ENCODE measurements around the gene RNASEH1. TPM values are rescaled to one million over a fixed set of nuclear protein-coding genes. Genes with fewer than 3 reads are reported as not detected.

Gene RNASEH1
- total and polyA plus RNA-seq, 2 of the 13 experiments (the other 11 are each of a cell fraction or from before 2014, with no cell fraction given): 14.5 to 57.4 TPM

GRCh38 chr2:3535794-3536681 lies 22.1 kb downstream of the RNASEH1 start (continued):
- TF ChIP-seq RBM39 (IDR thresholded peaks at IDR 0.05; ENCODE audit: low read depth, low read length, poor library complexity, severe bottlenecking) (no peak), ZSCAN22 (CRISPR knock-in tag; IDR thresholded peaks at IDR 0.05) (no peak), TBP (CRISPR knock-in tag; IDR thresholded peaks at IDR 0.05) (no peak), ZBTB7B (CRISPR knock-in tag; IDR thresholded peaks at IDR 0.05) (no peak; the same call in 1 of the 2 replicates), THAP11 (CRISPR knock-in tag; IDR thresholded peaks at IDR 0.05) (peak; percentile 23), NR2F2 (IDR thresholded peaks at IDR 0.05; ENCODE audit: borderline replicate concordance, low read depth) (no peak), MED13 (CRISPR knock-in tag; IDR thresholded peaks at IDR 0.05) (0 out of 2 replicates have a peak, but pooled peaks have one; percentile 10), STAG1 (CRISPR knock-in tag; IDR thresholded peaks at IDR 0.05) (no peak), ZFP62 (CRISPR knock-in tag; IDR thresholded peaks at IDR 0.05) (no peak), JUNB (CRISPR knock-in tag; IDR thresholded peaks at IDR 0.05; ENCODE audit: borderline replicate concordance) (no peak), ZNF567 (CRISPR knock-in tag; IDR thresholded peaks at IDR 0.05; ENCODE audit: borderline replicate concordance) (peak; percentile 7; the same call in 1 of the 2 replicates), ZNF790 (CRISPR knock-in tag; IDR thresholded peaks at IDR 0.05; ENCODE audit: borderline replicate concordance) (no peak), MIER3 (CRISPR knock-in tag; IDR thresholded peaks at IDR 0.05; ENCODE audit: borderline replicate concordance) (0 out of 2 replicates have a peak, but pooled peaks have one; percentile 21), GZF1 (CRISPR knock-in tag; IDR thresholded peaks at IDR 0.05) (no peak), NCOA1 (CRISPR knock-in tag; IDR thresholded peaks at IDR 0.05) (no peak), PITX1 (CRISPR knock-in tag; IDR thresholded peaks at IDR 0.05) (peak; percentile 43), ZC3H4 (CRISPR knock-in tag; IDR thresholded peaks at IDR 0.05; ENCODE audit: borderline replicate concordance) (0 out of 2 replicates have a peak, but pooled peaks have one; percentile 77), MTA3 (CRISPR knock-in tag; IDR thresholded peaks at IDR 0.05) (no peak)
- TF ChIP-seq, protein P1, sequence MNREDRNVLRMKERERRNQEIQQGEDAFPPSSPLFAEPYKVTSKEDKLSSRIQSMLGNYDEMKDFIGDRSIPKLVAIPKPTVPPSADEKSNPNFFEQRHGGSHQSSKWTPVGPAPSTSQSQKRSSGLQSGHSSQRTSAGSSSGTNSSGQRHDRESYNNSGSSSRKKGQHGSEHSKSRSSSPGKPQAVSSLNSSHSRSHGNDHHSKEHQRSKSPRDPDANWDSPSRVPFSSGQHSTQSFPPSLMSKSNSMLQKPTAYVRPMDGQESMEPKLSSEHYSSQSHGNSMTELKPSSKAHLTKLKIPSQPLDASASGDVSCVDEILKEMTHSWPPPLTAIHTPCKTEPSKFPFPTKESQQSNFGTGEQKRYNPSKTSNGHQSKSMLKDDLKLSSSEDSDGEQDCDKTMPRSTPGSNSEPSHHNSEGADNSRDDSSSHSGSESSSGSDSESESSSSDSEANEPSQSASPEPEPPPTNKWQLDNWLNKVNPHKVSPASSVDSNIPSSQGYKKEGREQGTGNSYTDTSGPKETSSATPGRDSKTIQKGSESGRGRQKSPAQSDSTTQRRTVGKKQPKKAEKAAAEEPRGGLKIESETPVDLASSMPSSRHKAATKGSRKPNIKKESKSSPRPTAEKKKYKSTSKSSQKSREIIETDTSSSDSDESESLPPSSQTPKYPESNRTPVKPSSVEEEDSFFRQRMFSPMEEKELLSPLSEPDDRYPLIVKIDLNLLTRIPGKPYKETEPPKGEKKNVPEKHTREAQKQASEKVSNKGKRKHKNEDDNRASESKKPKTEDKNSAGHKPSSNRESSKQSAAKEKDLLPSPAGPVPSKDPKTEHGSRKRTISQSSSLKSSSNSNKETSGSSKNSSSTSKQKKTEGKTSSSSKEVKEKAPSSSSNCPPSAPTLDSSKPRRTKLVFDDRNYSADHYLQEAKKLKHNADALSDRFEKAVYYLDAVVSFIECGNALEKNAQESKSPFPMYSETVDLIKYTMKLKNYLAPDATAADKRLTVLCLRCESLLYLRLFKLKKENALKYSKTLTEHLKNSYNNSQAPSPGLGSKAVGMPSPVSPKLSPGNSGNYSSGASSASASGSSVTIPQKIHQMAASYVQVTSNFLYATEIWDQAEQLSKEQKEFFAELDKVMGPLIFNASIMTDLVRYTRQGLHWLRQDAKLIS (CRISPR knock-in tag; IDR thresholded peaks at IDR 0.05): 0 out of 2 replicates have a peak, but pooled peaks have one; percentile 26
- TF ChIP-seq, protein P2, sequence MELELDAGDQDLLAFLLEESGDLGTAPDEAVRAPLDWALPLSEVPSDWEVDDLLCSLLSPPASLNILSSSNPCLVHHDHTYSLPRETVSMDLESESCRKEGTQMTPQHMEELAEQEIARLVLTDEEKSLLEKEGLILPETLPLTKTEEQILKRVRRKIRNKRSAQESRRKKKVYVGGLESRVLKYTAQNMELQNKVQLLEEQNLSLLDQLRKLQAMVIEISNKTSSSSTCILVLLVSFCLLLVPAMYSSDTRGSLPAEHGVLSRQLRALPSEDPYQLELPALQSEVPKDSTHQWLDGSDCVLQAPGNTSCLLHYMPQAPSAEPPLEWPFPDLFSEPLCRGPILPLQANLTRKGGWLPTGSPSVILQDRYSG (CRISPR knock-in tag; IDR thresholded peaks at IDR 0.05): no peak; the same call in 1 of the 2 replicates
- TF ChIP-seq, protein P3, sequence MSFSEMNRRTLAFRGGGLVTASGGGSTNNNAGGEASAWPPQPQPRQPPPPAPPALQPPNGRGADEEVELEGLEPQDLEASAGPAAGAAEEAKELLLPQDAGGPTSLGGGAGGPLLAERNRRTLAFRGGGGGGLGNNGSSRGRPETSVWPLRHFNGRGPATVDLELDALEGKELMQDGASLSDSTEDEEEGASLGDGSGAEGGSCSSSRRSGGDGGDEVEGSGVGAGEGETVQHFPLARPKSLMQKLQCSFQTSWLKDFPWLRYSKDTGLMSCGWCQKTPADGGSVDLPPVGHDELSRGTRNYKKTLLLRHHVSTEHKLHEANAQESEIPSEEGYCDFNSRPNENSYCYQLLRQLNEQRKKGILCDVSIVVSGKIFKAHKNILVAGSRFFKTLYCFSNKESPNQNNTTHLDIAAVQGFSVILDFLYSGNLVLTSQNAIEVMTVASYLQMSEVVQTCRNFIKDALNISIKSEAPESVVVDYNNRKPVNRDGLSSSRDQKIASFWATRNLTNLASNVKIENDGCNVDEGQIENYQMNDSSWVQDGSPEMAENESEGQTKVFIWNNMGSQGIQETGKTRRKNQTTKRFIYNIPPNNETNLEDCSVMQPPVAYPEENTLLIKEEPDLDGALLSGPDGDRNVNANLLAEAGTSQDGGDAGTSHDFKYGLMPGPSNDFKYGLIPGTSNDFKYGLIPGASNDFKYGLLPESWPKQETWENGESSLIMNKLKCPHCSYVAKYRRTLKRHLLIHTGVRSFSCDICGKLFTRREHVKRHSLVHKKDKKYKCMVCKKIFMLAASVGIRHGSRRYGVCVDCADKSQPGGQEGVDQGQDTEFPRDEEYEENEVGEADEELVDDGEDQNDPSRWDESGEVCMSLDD (CRISPR knock-in tag; IDR thresholded peaks at IDR 0.05; ENCODE audit: borderline replicate concordance): no peak

Data from HepG2 (cell line).